Spinal cord (tissue), 10 donors: ENCODE data around the gene LMAN1. TPM values are rescaled to one million over a fixed set of nuclear protein-coding genes. Genes with fewer than 3 reads are reported as not detected.

ENCODE experiments used
- DNase-seq, 6 donors: peaks; one replicate each; pipeline versions ENCODE4 v3.0.0 to v3.0.0-alpha.2; 2013 to 2015; ENCODE audit warnings: low spot score in 6 of 6, low read depth in 4 of 6
- H3K27ac ChIP-seq: one replicate; pipeline ENCODE4 v1.5.1; 2013; ENCODE audit warnings: low read depth, low read length, control low read depth
- H3K27me3 ChIP-seq: one replicate; pipeline ENCODE4 v1.6.1; 2013; ENCODE audit warnings: low read length; ENCODE audit not compliant: control insufficient read depth, insufficient read depth
- H3K36me3 ChIP-seq: one replicate; pipeline ENCODE4 v1.6.1; 2013; ENCODE audit warnings: low read length; ENCODE audit not compliant: control insufficient read depth, insufficient read depth
- H3K4me1 ChIP-seq: one replicate; pipeline ENCODE4 v1.6.1; 2013; ENCODE audit warnings: low read length; ENCODE audit not compliant: control insufficient read depth, insufficient read depth
- H3K4me3 ChIP-seq: one replicate; pipeline ENCODE4 v1.5.1; 2013; ENCODE audit warnings: low read depth, low read length, control low read depth
- H3K9me3 ChIP-seq: one replicate; pipeline ENCODE4 v1.6.1; 2013; ENCODE audit warnings: low read length; ENCODE audit not compliant: control insufficient read depth, insufficient read depth
- WGBS: methylation state at CpG from one replicate; pipeline ENCODE4 v1.1.5; 2013; ENCODE audit warnings: missing lambda C conversion rate; ENCODE audit not compliant: insufficient coverage; 5-methylcytosine and 5-hydroxymethylcytosine counted together
- long read RNA-seq, 4 donors: transcript quantifications; one replicate each; lab custom pipeline, GENCODE V29; 2026
- polyA plus RNA-seq, 2 donors: library from polyadenylated mRNA; unstranded; fragments of 120-200 nt; gene quantifications; one replicate each; pipeline ENCODE4 v1.2.1, GENCODE V29; 2013; ENCODE audit not compliant: insufficient read length in 2 of 2
- total RNA-seq, 2 donors: library from RNA; depleted of rRNA in 1 of 2; stranded (reverse); fragments of 120-200 nt in 1 of 2; fragments of >200 nt in 1 of 2; gene quantifications; one replicate each; pipeline versions ENCODE4 v1.2.3 to v1.2.4, GENCODE V29; 2013 to 2014
- donor health status: healthy.

The LMAN1 gene
- total RNA-seq (10 to 100 TPM; 63.2 to 87.5 TPM), polyA plus RNA-seq (10 to 100 TPM; 32.1 to 36.2 TPM)
- long read RNA-seq, donor 1, full-length matches to known transcripts: 7 of 7 reads
- long read RNA-seq, donor 1, partial matches to known transcripts: 0 of 7 reads
- long read RNA-seq, donor 1, other reads (novel, unspliced or antisense): 0 of 7 reads
- long read RNA-seq, donor 2, full-length matches to known transcripts: 2 of 2 reads
- long read RNA-seq, donor 2, partial matches to known transcripts: 0 of 2 reads
- long read RNA-seq, donor 2, other reads (novel, unspliced or antisense): 0 of 2 reads
- long read RNA-seq, donor 3, full-length matches to known transcripts: 4 of 13 reads
- long read RNA-seq, donor 3, partial matches to known transcripts: 9 of 13 reads
- long read RNA-seq, donor 3, other reads (novel, unspliced or antisense): 0 of 13 reads
- long read RNA-seq, donor 4, full-length matches to known transcripts: 8 of 34 reads
- long read RNA-seq, donor 4, partial matches to known transcripts: 26 of 34 reads
- long read RNA-seq, donor 4, other reads (novel, unspliced or antisense): 0 of 34 reads

DNA sequence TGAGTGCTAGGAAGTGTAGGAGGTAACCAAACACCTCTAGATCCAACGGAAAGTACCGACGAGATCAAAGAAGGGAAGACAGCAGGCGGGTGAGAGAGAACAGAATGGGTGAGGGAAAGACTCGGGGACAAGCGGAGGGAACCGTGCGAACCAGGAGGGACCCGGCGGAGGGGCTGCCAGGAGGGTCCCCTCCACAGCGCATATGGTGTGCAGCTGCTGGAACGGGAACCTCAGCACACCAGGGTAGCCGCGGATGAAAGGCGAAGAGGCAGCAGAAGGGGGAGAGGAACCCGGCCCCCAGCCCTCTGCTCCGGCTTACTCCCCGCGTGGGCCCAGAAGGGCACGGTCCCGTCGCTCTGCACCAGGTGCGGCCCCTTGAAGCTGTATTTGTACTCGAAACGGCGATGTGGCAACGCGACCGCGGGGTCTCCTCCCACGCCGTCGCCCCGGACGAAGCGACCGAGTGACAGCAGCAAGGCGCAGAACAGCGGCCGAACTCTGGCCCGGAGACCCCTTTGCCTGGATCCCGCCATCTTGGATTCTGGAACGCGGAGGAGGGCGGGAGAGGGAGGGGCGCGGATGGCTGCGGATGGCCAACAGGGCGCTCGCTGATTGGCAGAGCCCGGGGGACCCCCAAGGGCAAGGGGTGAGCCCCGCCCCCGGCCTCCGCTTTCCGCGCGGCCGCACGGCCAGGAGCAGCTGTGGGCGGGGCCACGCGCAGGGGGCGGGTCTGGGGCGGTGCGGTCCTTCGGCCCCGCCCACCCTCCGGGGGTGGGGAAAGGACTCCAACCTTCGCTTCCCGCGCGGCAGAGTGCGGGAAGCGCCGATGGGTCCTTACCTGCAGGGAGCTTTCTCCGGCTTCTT, at the start of gene LMAN1:
TSS of gene LMAN1 (minus strand) at position 554 of the 864 bp plus-strand sequence. CDS start at position 533, 21 bp downstream.
- Histone ChIP-seq H3K4me3 (peak within 1 kb of the TSS; percentile 86), H3K4me1 (peaks cover 4% of the 10 kb centered on the region), H3K27me3 (peaks cover 18% of the 10 kb centered on the region), H3K36me3 (no peaks in the 10 kb centered on the region), H3K9me3 (no peaks in the 10 kb centered on the region), H3K27ac (peak within 1 kb of the TSS; percentile 79)
- peak; percentile 84 to 98 (median 90) for DNase-seq
- WGBS: under 1% methylated on average over 73 of the region's 76 CpGs

DNA sequence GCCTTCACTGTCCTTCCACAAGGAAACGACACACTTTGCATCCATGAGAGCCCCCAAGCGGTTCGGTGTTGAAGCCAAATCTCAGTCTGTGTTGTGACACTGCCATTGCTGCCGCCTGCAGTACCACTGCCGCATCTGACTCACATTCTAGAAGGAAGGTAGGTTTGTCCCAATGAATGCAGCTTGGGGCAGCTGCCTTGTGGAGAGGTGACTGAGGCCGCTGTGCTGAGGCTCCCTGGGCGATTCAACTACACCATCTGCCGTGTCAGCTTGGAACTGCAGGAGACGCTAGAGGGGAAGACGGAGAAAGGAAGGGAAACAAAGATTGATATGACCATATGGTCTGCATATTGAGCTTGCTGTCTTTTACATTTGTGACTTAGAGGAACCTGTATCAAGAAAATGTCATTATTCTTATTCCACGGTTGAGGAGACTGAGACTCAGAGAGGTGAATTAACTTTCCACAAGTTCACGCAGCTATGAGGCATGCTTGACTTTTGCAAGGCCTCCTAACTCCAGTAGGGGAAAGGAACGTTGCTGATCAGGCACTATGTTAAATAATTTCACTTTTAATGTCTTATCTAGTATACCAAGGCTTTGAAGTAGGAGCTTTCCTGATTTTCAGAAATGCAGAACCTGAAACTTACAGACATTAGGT, 43.5 kb upstream of the LMAN1 start:
- Histone ChIP-seq H3K27me3 (no peaks in the 10 kb centered on the region), H3K4me3 (no peak overlapping the region), H3K9me3 (no peaks in the 10 kb centered on the region), H3K27ac (no peak overlapping the region), H3K4me1 (no peaks in the 10 kb centered on the region), H3K36me3 (no peaks in the 10 kb centered on the region)
- WGBS: 2% methylated on average over 10 of the region's 13 CpGs
- peak; percentile 38 to 94 (median 56) for DNase-seq

- Histone ChIP-seq H3K4me3 (no peak overlapping the region), H3K9me3 (no peaks in the 10 kb centered on the region), H3K36me3 (no peaks in the 10 kb centered on the region), H3K4me1 (no peaks in the 10 kb centered on the region), H3K27me3 (peaks cover 6% of the 10 kb centered on the region), H3K27ac (no peak overlapping the region)
- no peak for DNase-seq
- no CpG with 5 or more reads among the region's 6 CpGs for WGBS
Observed at GRCh38 chr18:59400407-59400806, 41.3 kb upstream of the LMAN1 start.

DNA sequence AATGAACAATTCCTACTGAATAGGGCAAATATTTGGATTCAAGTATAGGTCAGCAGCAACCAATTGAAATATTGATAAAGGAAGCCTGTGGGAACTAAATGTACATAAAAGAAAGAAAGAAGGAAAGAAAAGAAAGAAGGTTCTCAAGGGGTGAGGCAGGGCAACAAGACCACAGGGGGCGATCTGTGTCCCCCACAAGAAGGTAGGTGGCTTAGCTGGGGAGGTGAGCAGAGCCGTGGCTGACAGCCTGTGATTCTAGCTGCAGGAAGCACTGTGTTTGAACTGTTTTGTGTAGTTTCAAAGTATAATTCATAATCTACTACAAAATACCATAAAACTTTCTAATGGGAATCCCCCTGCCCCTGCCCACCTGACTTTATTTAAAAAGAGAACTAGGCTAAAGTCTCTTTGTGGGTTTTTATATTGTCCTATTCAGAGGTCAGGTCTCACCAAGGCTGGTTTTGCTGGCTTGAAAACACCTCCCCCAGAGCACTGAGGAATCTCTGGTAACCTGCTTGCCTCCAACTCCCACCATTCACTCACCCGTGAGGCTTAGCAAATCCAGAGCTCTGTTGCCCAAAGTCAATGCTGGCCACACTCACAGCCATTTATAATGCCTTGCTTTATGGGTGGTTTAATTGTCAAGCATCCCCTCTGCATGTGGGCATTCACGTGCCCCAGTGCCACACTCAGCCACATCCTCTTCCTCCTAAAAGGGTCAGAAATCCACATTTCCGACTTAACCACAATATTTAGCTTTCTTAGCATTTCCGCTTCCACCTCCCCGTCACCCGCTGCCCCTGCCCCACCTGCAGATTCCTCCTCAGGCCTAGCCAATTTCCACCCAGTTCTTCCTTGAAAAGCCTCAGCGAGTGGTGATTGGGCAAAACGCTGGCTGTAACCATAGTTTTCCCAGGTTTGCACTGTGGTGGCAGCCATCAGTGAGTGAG, 36.4 kb upstream of the LMAN1 start:
- H3K27me3 ChIP-seq: peaks cover 14% of the 10 kb centered on the region

DNA sequence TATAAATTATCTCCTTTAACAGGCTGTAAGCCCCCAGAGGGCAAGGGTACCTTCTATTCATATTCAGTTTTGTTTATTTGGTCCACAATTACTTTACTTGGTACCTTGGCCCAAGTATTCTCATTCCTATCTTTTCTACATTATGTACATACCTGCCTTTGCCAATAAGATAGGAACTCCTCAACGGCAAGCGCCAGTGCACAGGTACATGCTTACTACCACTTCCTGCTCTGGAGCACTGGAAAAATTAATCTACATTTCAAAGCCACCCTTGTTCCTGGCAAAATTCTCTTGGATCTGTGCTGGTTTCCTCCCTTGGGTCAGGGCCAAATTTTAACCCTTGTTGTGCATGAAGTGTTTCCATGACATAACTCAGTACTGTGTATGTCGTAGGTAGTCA, 34.3 kb upstream of the LMAN1 start:
- no peak for DNase-seq
- Histone ChIP-seq H3K4me3 (no peak overlapping the region), H3K9me3 (no peaks in the 10 kb centered on the region), H3K36me3 (no peaks in the 10 kb centered on the region), H3K4me1 (no peaks in the 10 kb centered on the region), H3K27ac (no peak overlapping the region), H3K27me3 (peaks cover 14% of the 10 kb centered on the region)
- 77% methylated on average over 2 of the region's 3 CpGs for whole genome bisulfite sequencing

More for the DNA sequence above, 36.4 kb upstream of the LMAN1 start:
- Histone ChIP-seq H3K36me3 (no peaks in the 10 kb centered on the region), H3K4me3 (no peak overlapping the region), H3K9me3 (no peaks in the 10 kb centered on the region), H3K27ac (no peak overlapping the region), H3K4me1 (no peaks in the 10 kb centered on the region)
- no peak for DNase-seq
- WGBS: 60% methylated on average over 6 of the region's 10 CpGs

DNA sequence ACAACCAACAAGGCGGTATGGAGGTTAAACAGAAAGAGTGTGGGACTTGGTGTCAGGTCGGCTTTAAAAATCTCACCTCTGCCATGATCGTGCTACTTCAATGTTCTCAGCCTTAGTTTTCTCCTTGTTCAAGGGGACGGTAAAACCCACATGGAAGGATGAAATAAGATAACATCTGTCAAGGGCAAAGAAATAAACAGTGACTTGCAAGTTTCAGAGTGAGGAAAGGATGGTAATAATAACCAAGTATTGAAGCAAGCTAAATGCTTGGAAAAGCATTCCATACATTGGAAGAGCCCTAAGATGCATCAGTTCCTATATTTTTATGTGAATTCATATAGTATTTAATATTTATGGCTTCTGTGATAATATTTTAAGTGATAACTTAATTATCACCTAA, 29.8 kb upstream of the LMAN1 start:
- WGBS: no CpG with 5 or more reads among the region's 4 CpGs
- Histone ChIP-seq H3K4me1 (no peaks in the 10 kb centered on the region), H3K4me3 (no peak overlapping the region), H3K27ac (no peak overlapping the region), H3K27me3 (peaks cover 11% of the 10 kb centered on the region), H3K9me3 (no peaks in the 10 kb centered on the region), H3K36me3 (no peaks in the 10 kb centered on the region)
- DNase-seq: no peak

- no peaks in the 10 kb centered on the region for H3K4me1 ChIP-seq
- WGBS: 35% methylated on average over 6 of the region's 11 CpGs
- H3K36me3 ChIP-seq: no peaks in the 10 kb centered on the region
- DNase-seq: peak in 1 of 6 donors; percentile 32
- no peaks in the 10 kb centered on the region for H3K9me3 ChIP-seq
- no peak overlapping the region for H3K27ac ChIP-seq
- H3K27me3 ChIP-seq: peaks cover 9% of the 10 kb centered on the region
- H3K4me3 ChIP-seq: no peak overlapping the region
Observed at GRCh38 chr18:59387687-59388565, 28.9 kb upstream of the LMAN1 start.
